Measurements from ENCODE around the gene LDLRAD4. TPM values are rescaled to one million over a fixed set of nuclear protein-coding genes. Genes with fewer than 3 reads are reported as not detected.

Gene LDLRAD4
- total RNA-seq, 6 donors from 2014 or later: 19.5 to 26.6 (median 24.4) TPM

DNA sequence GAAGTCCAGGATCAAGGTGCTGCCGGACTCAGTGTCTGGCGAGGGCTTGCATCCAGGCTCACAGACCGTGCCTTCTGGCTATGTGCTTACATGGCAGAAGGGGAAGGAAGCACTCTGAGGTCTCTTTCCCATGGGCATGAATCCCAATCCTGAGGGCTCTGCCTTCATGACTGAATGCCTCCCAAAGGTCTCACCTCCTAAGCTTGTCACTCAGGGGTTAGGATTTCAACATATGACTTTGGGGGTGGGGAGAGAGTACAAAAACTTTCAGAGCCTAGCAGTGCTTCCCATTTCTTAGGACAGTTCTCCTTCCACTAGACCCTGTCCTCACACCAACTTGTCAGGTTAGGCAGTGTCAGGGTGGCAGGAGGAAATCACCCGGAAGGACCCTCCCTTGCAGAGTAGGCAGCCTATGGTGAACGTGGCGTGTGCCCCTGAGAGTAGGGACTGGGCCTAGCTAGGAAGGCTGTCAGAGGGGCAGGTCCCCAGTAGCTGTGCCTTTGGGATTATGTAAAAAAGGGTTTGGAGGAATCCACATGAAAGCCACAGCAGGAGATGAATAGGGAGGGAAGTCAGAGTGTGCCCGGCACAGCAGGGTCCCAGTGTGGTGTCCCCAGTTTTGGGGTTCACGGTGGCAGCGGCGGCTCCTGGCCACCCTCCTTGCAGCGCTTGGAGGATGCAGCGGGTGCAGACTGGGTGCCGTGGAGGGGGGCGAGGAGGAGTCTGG is 233.3 kb downstream of the LDLRAD4 start:
- TF ChIP-seq EP300 (IDR thresholded peaks at IDR 0.05): no peak
- no peak for TF ChIP-seq POLR2AphosphoS5 (IDR thresholded peaks at IDR 0.05)
- no peak for TF ChIP-seq POLR2A (IDR thresholded peaks at IDR 0.05)
- TF ChIP-seq, protein P1, sequence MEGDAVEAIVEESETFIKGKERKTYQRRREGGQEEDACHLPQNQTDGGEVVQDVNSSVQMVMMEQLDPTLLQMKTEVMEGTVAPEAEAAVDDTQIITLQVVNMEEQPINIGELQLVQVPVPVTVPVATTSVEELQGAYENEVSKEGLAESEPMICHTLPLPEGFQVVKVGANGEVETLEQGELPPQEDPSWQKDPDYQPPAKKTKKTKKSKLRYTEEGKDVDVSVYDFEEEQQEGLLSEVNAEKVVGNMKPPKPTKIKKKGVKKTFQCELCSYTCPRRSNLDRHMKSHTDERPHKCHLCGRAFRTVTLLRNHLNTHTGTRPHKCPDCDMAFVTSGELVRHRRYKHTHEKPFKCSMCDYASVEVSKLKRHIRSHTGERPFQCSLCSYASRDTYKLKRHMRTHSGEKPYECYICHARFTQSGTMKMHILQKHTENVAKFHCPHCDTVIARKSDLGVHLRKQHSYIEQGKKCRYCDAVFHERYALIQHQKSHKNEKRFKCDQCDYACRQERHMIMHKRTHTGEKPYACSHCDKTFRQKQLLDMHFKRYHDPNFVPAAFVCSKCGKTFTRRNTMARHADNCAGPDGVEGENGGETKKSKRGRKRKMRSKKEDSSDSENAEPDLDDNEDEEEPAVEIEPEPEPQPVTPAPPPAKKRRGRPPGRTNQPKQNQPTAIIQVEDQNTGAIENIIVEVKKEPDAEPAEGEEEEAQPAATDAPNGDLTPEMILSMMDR (IDR thresholded peaks at IDR 0.05): no peak
- Histone ChIP-seq H3K9me3 (no peaks in the 10 kb centered on the region), H3K36me3 (no peaks in the 10 kb centered on the region), H3K27me3 (no peaks in the 10 kb centered on the region), H3K27ac (peak overlapping the region in 1 of 4 donors; percentile 41), H3K4me3 (no peak overlapping the region), H3K4me1 (peaks cover 10 to 23% (median 19%) of the 10 kb centered on the region in 4 donors)
- DNase-seq (no peak), ATAC-seq (ENCODE audit: low FRiP score in 2 of 2) (peak in 1 of 2 donors; percentile 18)
- WGBS, 2 donors: 71 to 81% methylated on average over 14 of the region's 14 CpGs

DNA sequence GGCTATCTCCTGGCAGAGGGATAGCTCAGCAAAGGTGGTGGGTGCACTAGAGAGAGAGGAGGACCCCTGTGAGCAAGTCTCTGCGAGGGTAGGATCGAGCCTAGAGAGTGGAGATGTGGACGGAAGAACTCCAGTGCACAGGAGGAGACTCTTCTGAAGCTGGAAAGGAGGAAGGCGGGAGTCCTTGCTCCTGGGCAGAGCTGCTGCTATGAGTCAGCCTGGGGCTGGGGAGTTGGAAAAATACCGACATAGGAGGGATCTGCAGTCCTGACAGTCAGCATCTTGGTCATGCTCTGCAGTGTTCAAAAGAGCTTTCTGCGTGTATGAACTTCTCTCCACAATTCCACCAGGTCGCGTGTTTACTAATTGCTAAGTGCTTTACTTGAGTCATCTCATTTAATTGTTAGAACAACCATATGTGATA is 233.8 kb downstream of the LDLRAD4 start:
- no peaks in the 10 kb centered on the region for H3K27me3 ChIP-seq
- WGBS, 2 donors: 87 to 89% methylated on average over 8 of the region's 8 CpGs
- TF ChIP-seq POLR2AphosphoS5 (IDR thresholded peaks at IDR 0.05): no peak
- TF ChIP-seq, protein P1 (IDR thresholded peaks at IDR 0.05): no peak
- no peak for TF ChIP-seq POLR2A (IDR thresholded peaks at IDR 0.05)
- no peak for TF ChIP-seq EP300 (IDR thresholded peaks at IDR 0.05)
- H3K27ac ChIP-seq: peak overlapping the region in 1 of 4 donors; percentile 41
- H3K4me3 ChIP-seq: no peak overlapping the region
- no peaks in the 10 kb centered on the region for H3K9me3 ChIP-seq
- ATAC-seq (ENCODE audit: low FRiP score in 2 of 2) (peak in 1 of 2 donors; percentile 82), DNase-seq (no peak)
- H3K4me1 ChIP-seq: peaks cover 10 to 23% (median 17%) of the 10 kb centered on the region in 4 donors
- no peaks in the 10 kb centered on the region for H3K36me3 ChIP-seq

- H3K27me3 ChIP-seq: no peaks in the 10 kb centered on the region
- no peak overlapping the region for H3K4me3 ChIP-seq
- peaks cover 10 to 18% (median 17%) of the 10 kb centered on the region in 4 donors for H3K4me1 ChIP-seq
- no peak overlapping the region for H3K27ac ChIP-seq
- no peaks in the 10 kb centered on the region for H3K36me3 ChIP-seq
- TF ChIP-seq POLR2AphosphoS5 (IDR thresholded peaks at IDR 0.05) (no peak), POLR2A (IDR thresholded peaks at IDR 0.05) (no peak), EP300 (IDR thresholded peaks at IDR 0.05) (no peak)
- TF ChIP-seq, protein P1 (IDR thresholded peaks at IDR 0.05): no peak
- WGBS, 2 donors: 79 to 80% methylated on average over 21 of the region's 21 CpGs
- DNase-seq (no peak), ATAC-seq (ENCODE audit: low FRiP score in 2 of 2) (no peak)
- H3K9me3 ChIP-seq: no peaks in the 10 kb centered on the region
Measured at GRCh38 chr18:13452871-13453680, 234.5 kb downstream of the LDLRAD4 start.

DNA sequence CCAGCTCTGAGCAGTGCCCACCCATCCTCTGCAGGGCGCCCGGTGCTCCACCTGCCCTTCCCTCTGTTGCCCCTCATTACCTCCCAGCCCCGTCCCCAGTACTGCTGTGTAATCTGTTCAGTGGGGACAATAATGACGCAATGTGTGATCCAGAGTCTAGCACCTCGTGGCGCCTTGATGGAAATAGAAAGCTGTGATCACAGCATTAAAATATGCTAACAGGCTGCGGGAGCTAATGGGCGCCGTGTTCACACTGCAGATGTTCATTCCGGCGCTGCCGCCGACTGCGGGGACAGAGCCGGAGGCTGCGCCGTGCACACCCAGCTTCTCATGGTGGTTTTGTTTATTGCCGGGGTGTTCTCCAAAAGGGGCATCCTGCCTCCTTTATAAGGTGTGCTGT is 235.2 kb downstream of the LDLRAD4 start:
- Histone ChIP-seq H3K27me3 (no peaks in the 10 kb centered on the region), H3K27ac (no peak overlapping the region), H3K4me1 (peaks cover 10 to 17% (median 17%) of the 10 kb centered on the region in 4 donors), H3K36me3 (no peaks in the 10 kb centered on the region), H3K4me3 (no peak overlapping the region), H3K9me3 (no peaks in the 10 kb centered on the region)
- 84 to 93% methylated on average over 11 to 18 of the region's 18 CpGs for WGBS, 2 donors
- TF ChIP-seq EP300 (IDR thresholded peaks at IDR 0.05) (no peak), POLR2AphosphoS5 (IDR thresholded peaks at IDR 0.05) (no peak), POLR2A (IDR thresholded peaks at IDR 0.05) (no peak)
- TF ChIP-seq, protein P1 (IDR thresholded peaks at IDR 0.05): no peak
- ATAC-seq (ENCODE audit: low FRiP score in 2 of 2) (no peak), DNase-seq (no peak)

Data from upper lobe of left lung (tissue), 6 donors.